SK-N-SH (cell line): Measurements from ENCODE around the gene OLR1. TPM values are rescaled to one million over a fixed set of nuclear protein-coding genes. Genes with fewer than 3 reads are reported as not detected.

ENCODE experiments used
- CTCF ChIA-PET: fragments of 300-600, 350-600 bp; formaldehyde crosslinking; extraction: SDS; loops from one replicate; lab custom pipeline; 2021; lab: Yijun Ruan, JAX
- POLR2A ChIA-PET: fragments of 350-600 bp; sonication (Branson Sonifier 250); formaldehyde crosslinking; extraction: SDS; loops from one replicate; lab custom pipeline; 2020; ENCODE audit warnings: antibody characterized with exemption, inconsistent platforms; lab: Yijun Ruan, JAX
- DNase-seq: peaks from one replicate; pipeline ENCODE4 v3.0.0; 2012
- H2AFZ ChIP-seq: fragments of 200-600 bp; sonication (generic); 2 replicates; pipeline ENCODE4 v1.8.1; 2016; ENCODE audit warnings: antibody characterized with exemption, mild to moderate bottlenecking, low read depth
- H3F3A ChIP-seq: fragments of 200-600 bp; sonication (generic); replicated peaks from 2 replicates; pipeline ENCODE3; 2016; ENCODE audit warnings: antibody characterized with exemption, mild to moderate bottlenecking; ENCODE audit not compliant: insufficient read depth
- H3K27ac ChIP-seq, 2 experiments: fragments of 200-500 bp in 1 of 2; fragments of 200-600 bp in 1 of 2; sonication (Bioruptor generic) in 1 of 2; sonication (generic), shearing (Covaris generic) in 1 of 2; 2 replicates each; pipeline versions ENCODE4 v1.5.1 to v1.6.1; 2014 to 2016; ENCODE audit warnings: low read depth in 2 of 2, inconsistent platforms in 1 of 2, low read length in 1 of 2, mild to moderate bottlenecking in 1 of 2, mixed read lengths in 1 of 2
- H3K27me3 ChIP-seq: fragments of 200-600 bp; sonication (generic), shearing (Covaris generic); 2 replicates; pipeline ENCODE4 v1.6.1; 2016; ENCODE audit warnings: mixed run types; ENCODE audit not compliant: insufficient read depth
- H3K36me3 ChIP-seq, 2 experiments: fragments of 200-500 bp in 1 of 2; fragments of 200-600 bp in 1 of 2; sonication (Bioruptor generic) in 1 of 2; sonication (generic) in 1 of 2; replicated peaks in 1 of 2; 2 replicates each; pipeline versions ENCODE3 to v1.5.1; 2014 to 2016; ENCODE audit warnings: low read length in 1 of 2, mild to moderate bottlenecking in 1 of 2; ENCODE audit not compliant: insufficient read depth in 2 of 2, control insufficient read depth in 1 of 2
- H3K4me1 ChIP-seq, 2 experiments: fragments of 200-500 bp in 1 of 2; fragments of 200-600 bp in 1 of 2; sonication (Bioruptor generic) in 1 of 2; sonication (generic), shearing (Covaris generic) in 1 of 2; 2 replicates each; pipeline versions ENCODE4 v1.5.1 to v1.6.1; 2014 to 2016; ENCODE audit warnings: low read depth in 1 of 2, low read length in 1 of 2, mixed run types in 1 of 2; ENCODE audit not compliant: insufficient read depth in 2 of 2, control insufficient read depth in 1 of 2
- H3K4me2 ChIP-seq: fragments of 200-600 bp; sonication (generic), shearing (Covaris generic); 2 replicates; pipeline ENCODE4 v1.6.1; 2017; ENCODE audit warnings: mixed run types
- H3K4me3 ChIP-seq, 2 experiments: fragments of 200-500 bp in 1 of 2; fragments of 200-600 bp in 1 of 2; sonication (Bioruptor generic) in 1 of 2; sonication (generic), shearing (Covaris generic) in 1 of 2; 2 replicates each; pipeline versions ENCODE4 v1.5.1 to v1.8.1; 2014 to 2016; ENCODE audit warnings: low read depth in 2 of 2, inconsistent platforms in 1 of 2, low read length in 1 of 2, mild to moderate bottlenecking in 1 of 2, mixed read lengths in 1 of 2, moderate library complexity in 1 of 2
- H3K79me2 ChIP-seq: fragments of 200-600 bp; sonication (generic); 2 replicates; pipeline ENCODE4 v1.8.1; 2017; ENCODE audit warnings: mild to moderate bottlenecking; ENCODE audit not compliant: insufficient read depth
- H3K9ac ChIP-seq: fragments of 200-600 bp; sonication (generic); 2 replicates; pipeline ENCODE4 v1.6.1; 2017; ENCODE audit warnings: mixed run types
- H3K9me2 ChIP-seq: fragments of 200-600 bp; sonication (generic); 2 replicates; pipeline ENCODE4 v1.6.1; 2017; ENCODE audit warnings: mixed run types
- H3K9me3 ChIP-seq: fragments of 200-600 bp; sonication (generic); 2 replicates; pipeline ENCODE4 v1.6.1; 2017; ENCODE audit warnings: mixed run types, mild to moderate bottlenecking, moderate library complexity
- H4K20me1 ChIP-seq: fragments of 200-600 bp; sonication (generic); 2 replicates; pipeline ENCODE4 v1.6.1; 2017; ENCODE audit warnings: mild to moderate bottlenecking, mixed run types; ENCODE audit not compliant: insufficient read depth
- ELF1 ChIP-seq: IDR thresholded peaks from 2 replicates; pipeline ENCODE4 v1.4.0; 2012
- EP300 ChIP-seq, 2 experiments: IDR thresholded peaks; 2 replicates each; pipeline versions ENCODE4 v1.4.0 to v1.6.1; 2012; ENCODE audit warnings: borderline replicate concordance in 1 of 2, low read depth in 1 of 2, low read length in 1 of 2
- EZH2phosphoT487 ChIP-seq: fragments of 200-600 bp; sonication (generic); IDR thresholded peaks from 2 replicates; pipeline ENCODE4 v1.6.1; 2017; ENCODE audit warnings: low read depth, mixed run types, mild to moderate bottlenecking, antibody characterized with exemption, moderate library complexity, borderline replicate concordance
- IRF3 ChIP-seq: fragments of 150-350 bp; IDR thresholded peaks from 2 replicates; pipeline ENCODE4 v1.6.1; 2016; ENCODE audit warnings: mild to moderate bottlenecking, low read depth, low read length
- MAX ChIP-seq: IDR thresholded peaks from 2 replicates; pipeline ENCODE4 v1.4.0; 2012; ENCODE audit warnings: low read depth
- PBX3 ChIP-seq: IDR thresholded peaks from 2 replicates; pipeline ENCODE4; 2012
- RAD21 ChIP-seq: IDR thresholded peaks from 2 replicates; pipeline ENCODE4 v1.6.1; 2012; ENCODE audit warnings: mild to moderate bottlenecking, low read length
- REST ChIP-seq: IDR thresholded peaks from 2 replicates; pipeline ENCODE4 v1.6.1; 2012; ENCODE audit warnings: mild to moderate bottlenecking, low read depth, low read length, moderate library complexity
- YY1 ChIP-seq: IDR thresholded peaks from 2 replicates; pipeline ENCODE4 v1.4.0; 2012; ENCODE audit warnings: low read depth, mild to moderate bottlenecking
- ZBTB33 ChIP-seq: IDR thresholded peaks from 2 replicates; pipeline ENCODE4 v1.4.0; 2012; ENCODE audit warnings: low read depth, borderline replicate concordance
- WGBS: methylation state at CpG from one replicate; pipeline ENCODE4 v1.1.6; 2017; ENCODE audit warnings: low lambda C conversion rate; 5-methylcytosine and 5-hydroxymethylcytosine counted together
- polyA plus RNA-seq, 3 experiments: library from polyadenylated mRNA; depleted of rRNA; stranded (reverse); fragments of >200 nt; gene quantifications; 2 replicates each; pipeline ENCODE4 v1.2.3, GENCODE V29; 2012

OLR1 gene
- polyA plus RNA-seq, 1 of the 3 experiments (the other 2 are of a cell fraction), result not detected

- H3K79me2 ChIP-seq, result no peaks in the 10 kb centered on the region
- peaks cover 10% of the 10 kb centered on the region; the same call in 1 of the 2 replicates for H3K27me3 ChIP-seq
- CTCF ChIA-PET, result no interaction called here
- no peaks in the 10 kb centered on the region for H3K9me3 ChIP-seq
- no peak for TF ChIP-seq EZH2phosphoT487
- no peak for TF ChIP-seq YY1
- no peak for TF ChIP-seq EP300 (IDR thresholded peaks at IDR 0.05; ENCODE audit: borderline replicate concordance in 1 of 2, low read depth in 1 of 2, low read length in 1 of 2)
- TF ChIP-seq ZBTB33, result no peak
- no peak for TF ChIP-seq REST
- TF ChIP-seq PBX3, result no peak
- TF ChIP-seq RAD21, result no peak
- TF ChIP-seq ELF1, result no peak
- TF ChIP-seq IRF3, result no peak
- TF ChIP-seq MAX, result no peak
- H3K4me1 ChIP-seq, result no peaks in the 10 kb centered on the region
- no peak overlapping the region for H3K9ac ChIP-seq
- POLR2A ChIA-PET, result no interaction called here
- no peaks in the 10 kb centered on the region for H4K20me1 ChIP-seq
- no peak for DNase-seq
- no peak overlapping the region for H3K27ac ChIP-seq
- no peak overlapping the region for H3K4me2 ChIP-seq
- H3K9me2 ChIP-seq, result no peaks in the 10 kb centered on the region
- no peak overlapping the region for H3K4me3 ChIP-seq
- no peak overlapping the region for H2AFZ ChIP-seq
- no peaks in the 10 kb centered on the region for H3F3A ChIP-seq
- H3K36me3 ChIP-seq, result no peaks in the 10 kb centered on the region
- WGBS, result 33% methylated on average over 15 of the region's 15 CpGs
These were observed 56.6 kb downstream of the OLR1 start for GRCh38 chr12:10115311-10115710.
